ENCODE data around the gene GAPDH. TPM values are rescaled to one million over a fixed set of nuclear protein-coding genes. Genes with fewer than 3 reads are reported as not detected.
"Not testable (repeated sequence)": the region's sequence is repeated elsewhere in the genome, so short reads cannot be mapped to it uniquely, and the experiment has no call there.

Gene GAPDH
- 4,059 TPM for polyA plus RNA-seq (2013, experiment 1 of 2)
- polyA plus RNA-seq (2013, experiment 2 of 2), result 3,444 TPM

- H3K36me3 ChIP-seq (ENCODE audit: control insufficient read depth, insufficient read depth, low read length), result peaks cover 73% of the 10 kb centered on the region
- WGBS, 2 experiments (ENCODE audit: insufficient coverage in 2 of 2), result 0% methylated on average over 49 of the region's 62 CpGs
- H3K4me1 ChIP-seq (ENCODE audit: control insufficient read depth, insufficient read depth, low read length, poor library complexity, severe bottlenecking), result peaks cover 34% of the 10 kb centered on the region
- peak within 1 kb of the TSS; percentile 96 for H3K27ac ChIP-seq (ENCODE audit: low read depth, low read length, severe bottlenecking)
- H3K9me3 ChIP-seq (ENCODE audit: control insufficient read depth, low read length), result no peaks in the 10 kb centered on the region
- H3K4me3 ChIP-seq (ENCODE audit: extremely low read depth, insufficient read depth, low read length, poor library complexity, severe bottlenecking), result peak within 1 kb of the TSS; percentile 96
Measured at GRCh38 chr12:6533923-6534694, at the start of gene GAPDH. TSS of gene GAPDH (plus strand) at chr12:6534517. CDS start at chr12:6534833, 316 bp downstream.

- Histone ChIP-seq H3K9me3 (ENCODE audit: control insufficient read depth, low read length) (no peaks in the 10 kb centered on the region), H3K36me3 (ENCODE audit: control insufficient read depth, insufficient read depth, low read length) (peaks cover 14% of the 10 kb centered on the region)
- 83 to 100% methylated on average over 1 of the region's 1 CpG for WGBS, 2 experiments (ENCODE audit: insufficient coverage in 2 of 2)
Measured at GRCh38 chr12:6488240-6488639, 46.1 kb upstream of the GAPDH start.

GRCh38 chr12:6489449-6489848 lies 44.9 kb upstream of the GAPDH start:
- Histone ChIP-seq H3K36me3 (ENCODE audit: control insufficient read depth, insufficient read depth, low read length) (peaks cover 14% of the 10 kb centered on the region), H3K27ac (ENCODE audit: low read depth, low read length, severe bottlenecking) (no peak overlapping the region), H3K4me3 (ENCODE audit: extremely low read depth, insufficient read depth, low read length, poor library complexity, severe bottlenecking) (no peak overlapping the region), H3K4me1 (ENCODE audit: control insufficient read depth, insufficient read depth, low read length, poor library complexity, severe bottlenecking) (peaks cover 8% of the 10 kb centered on the region), H3K9me3 (ENCODE audit: control insufficient read depth, low read length) (no peaks in the 10 kb centered on the region)
- 76 to 85% methylated on average over 3 to 4 of the region's 4 CpGs for WGBS, 2 experiments (ENCODE audit: insufficient coverage in 2 of 2)

More at GRCh38 chr12:6488240-6488639, 46.1 kb upstream of the GAPDH start:
- H3K4me3 ChIP-seq (ENCODE audit: extremely low read depth, insufficient read depth, low read length, poor library complexity, severe bottlenecking), result no peak overlapping the region
- no peak overlapping the region for H3K27ac ChIP-seq (ENCODE audit: low read depth, low read length, severe bottlenecking)
- H3K4me1 ChIP-seq (ENCODE audit: control insufficient read depth, insufficient read depth, low read length, poor library complexity, severe bottlenecking), result peaks cover 8% of the 10 kb centered on the region

GRCh38 chr12:6490673-6491072 lies 43.6 kb upstream of the GAPDH start:
- Histone ChIP-seq H3K4me1 (ENCODE audit: control insufficient read depth, insufficient read depth, low read length, poor library complexity, severe bottlenecking) (peaks cover 11% of the 10 kb centered on the region), H3K36me3 (ENCODE audit: control insufficient read depth, insufficient read depth, low read length) (peaks cover 19% of the 10 kb centered on the region)
- not testable (repeated sequence) for H3K4me3 ChIP-seq (ENCODE audit: extremely low read depth, insufficient read depth, low read length, poor library complexity, severe bottlenecking); H3K27ac ChIP-seq (ENCODE audit: low read depth, low read length, severe bottlenecking); H3K9me3 ChIP-seq (ENCODE audit: control insufficient read depth, low read length)
- WGBS, 2 experiments (ENCODE audit: insufficient coverage in 2 of 2), result no CpG with 5 or more reads among the region's 1 CpG

- 0% methylated on average over 27 to 35 of the region's 39 CpGs for WGBS, 2 experiments (ENCODE audit: insufficient coverage in 2 of 2)
- Histone ChIP-seq H3K9me3 (ENCODE audit: control insufficient read depth, low read length) (no peaks in the 10 kb centered on the region), H3K4me1 (ENCODE audit: control insufficient read depth, insufficient read depth, low read length, poor library complexity, severe bottlenecking) (peaks cover 11% of the 10 kb centered on the region), H3K36me3 (ENCODE audit: control insufficient read depth, insufficient read depth, low read length) (peaks cover 42% of the 10 kb centered on the region), H3K4me3 (ENCODE audit: extremely low read depth, insufficient read depth, low read length, poor library complexity, severe bottlenecking) (peak within 1 kb of the TSS; percentile 87), H3K27ac (ENCODE audit: low read depth, low read length, severe bottlenecking) (peak within 1 kb of the TSS; percentile 98)
Measured at GRCh38 chr12:6492838-6493496, 41.4 kb upstream of the GAPDH start, which contains the start of gene MRPL51. TSS of gene MRPL51 (minus strand) at chr12:6493262. CDS start at chr12:6493136, 126 bp downstream.

GRCh38 chr12:6493497-6494257 lies 40.6 kb upstream of the GAPDH start, which contains the start of gene NCAPD2:
TSS of gene NCAPD2 (plus strand) at chr12:6494102. CDS start at chr12:6495099, 997 bp downstream.
- peaks cover 11% of the 10 kb centered on the region for H3K4me1 ChIP-seq (ENCODE audit: control insufficient read depth, insufficient read depth, low read length, poor library complexity, severe bottlenecking)
- peak within 1 kb of the TSS; percentile 87 for H3K4me3 ChIP-seq (ENCODE audit: extremely low read depth, insufficient read depth, low read length, poor library complexity, severe bottlenecking)
- H3K36me3 ChIP-seq (ENCODE audit: control insufficient read depth, insufficient read depth, low read length), result peaks cover 48% of the 10 kb centered on the region
- H3K27ac ChIP-seq (ENCODE audit: low read depth, low read length, severe bottlenecking), result peak within 1 kb of the TSS; percentile 98
- 0% methylated on average over 43 of the region's 49 CpGs for WGBS, 2 experiments (ENCODE audit: insufficient coverage in 2 of 2)
- no peaks in the 10 kb centered on the region for H3K9me3 ChIP-seq (ENCODE audit: control insufficient read depth, low read length)

GRCh38 chr12:6494258-6494743 lies 40.0 kb upstream of the GAPDH start:
- peak overlapping the region; percentile 77 for H3K27ac ChIP-seq (ENCODE audit: low read depth, low read length, severe bottlenecking)
- H3K9me3 ChIP-seq (ENCODE audit: control insufficient read depth, low read length), result no peaks in the 10 kb centered on the region
- peaks cover 55% of the 10 kb centered on the region for H3K36me3 ChIP-seq (ENCODE audit: control insufficient read depth, insufficient read depth, low read length)
- H3K4me1 ChIP-seq (ENCODE audit: control insufficient read depth, insufficient read depth, low read length, poor library complexity, severe bottlenecking), result peaks cover 11% of the 10 kb centered on the region
- peak overlapping the region; percentile 87 for H3K4me3 ChIP-seq (ENCODE audit: extremely low read depth, insufficient read depth, low read length, poor library complexity, severe bottlenecking)
- 3 to 8% methylated on average over 5 to 6 of the region's 14 CpGs for WGBS, 2 experiments (ENCODE audit: insufficient coverage in 2 of 2)

- peaks cover 61% of the 10 kb centered on the region for H3K36me3 ChIP-seq (ENCODE audit: control insufficient read depth, insufficient read depth, low read length)
- H3K4me1 ChIP-seq (ENCODE audit: control insufficient read depth, insufficient read depth, low read length, poor library complexity, severe bottlenecking), result peaks cover 11% of the 10 kb centered on the region
- H3K4me3 ChIP-seq (ENCODE audit: extremely low read depth, insufficient read depth, low read length, poor library complexity, severe bottlenecking), result peak overlapping the region; percentile 87
- 75 to 100% methylated on average over 1 of the region's 1 CpG for WGBS, 2 experiments (ENCODE audit: insufficient coverage in 2 of 2)
- H3K27ac ChIP-seq (ENCODE audit: low read depth, low read length, severe bottlenecking), result no peak overlapping the region
- no peaks in the 10 kb centered on the region for H3K9me3 ChIP-seq (ENCODE audit: control insufficient read depth, low read length)
Measured at GRCh38 chr12:6494968-6495367, 39.3 kb upstream of the GAPDH start.

GRCh38 chr12:6497291-6497690 lies 37.0 kb upstream of the GAPDH start:
- not testable (repeated sequence) for H3K4me1 ChIP-seq (ENCODE audit: control insufficient read depth, insufficient read depth, low read length, poor library complexity, severe bottlenecking); H3K4me3 ChIP-seq (ENCODE audit: extremely low read depth, insufficient read depth, low read length, poor library complexity, severe bottlenecking); H3K27ac ChIP-seq (ENCODE audit: low read depth, low read length, severe bottlenecking); H3K9me3 ChIP-seq (ENCODE audit: control insufficient read depth, low read length)
- peaks cover 69% of the 10 kb centered on the region for H3K36me3 ChIP-seq (ENCODE audit: control insufficient read depth, insufficient read depth, low read length)
- WGBS, 2 experiments (ENCODE audit: insufficient coverage in 2 of 2), result 100% methylated on average over 1 of the region's 3 CpGs; no CpG with 5 or more reads in 1 of the 2 experiments

GRCh38 chr12:6500466-6500865 lies 33.9 kb upstream of the GAPDH start:
- Histone ChIP-seq H3K27ac (ENCODE audit: low read depth, low read length, severe bottlenecking) (no peak overlapping the region), H3K9me3 (ENCODE audit: control insufficient read depth, low read length) (no peaks in the 10 kb centered on the region), H3K4me1 (ENCODE audit: control insufficient read depth, insufficient read depth, low read length, poor library complexity, severe bottlenecking) (peaks cover 3% of the 10 kb centered on the region), H3K4me3 (ENCODE audit: extremely low read depth, insufficient read depth, low read length, poor library complexity, severe bottlenecking) (no peak overlapping the region), H3K36me3 (ENCODE audit: control insufficient read depth, insufficient read depth, low read length) (peaks cover 95% of the 10 kb centered on the region)
- WGBS, 2 experiments (ENCODE audit: insufficient coverage in 2 of 2), result 98 to 100% methylated on average over 2 of the region's 2 CpGs

All from mesodermal cell (in vitro differentiated cells).